ENCODE results near the gene CACNA1F. TPM values are rescaled to one million over a fixed set of nuclear protein-coding genes. Genes with fewer than 3 reads are reported as not detected.

The CACNA1F gene
- total RNA-seq, 1 experiment from 2014 or later: not detected

- BruUV-seq (replicated peaks): no TSS peak
Observed at GRCh38 chrX:49161632-49162031, 71.5 kb downstream of the CACNA1F start.

GRCh38 chrX:49160908-49161307, 72.2 kb downstream of the CACNA1F start:
- H3K36me3 ChIP-seq (ENCODE audit: insufficient read depth, low read length, poor library complexity, severe bottlenecking): no peaks in the 10 kb centered on the region
- no peaks in the 10 kb centered on the region for H3K9me3 ChIP-seq (ENCODE audit: low read depth, low read length, poor library complexity, severe bottlenecking)
- intact Hi-C loops (cut with micrococcal nuclease; ENCODE audit: unreplicated experiment): no loop called here
- no peak overlapping the region for H3K4me3 ChIP-seq (ENCODE audit: low read depth, low read length, poor library complexity, severe bottlenecking)
- H3K27me3 ChIP-seq (replicated peaks; ENCODE audit: insufficient read depth, low read depth, low read length, poor library complexity): no peaks in the 10 kb centered on the region
- CTCF ChIA-PET: no interaction called here
- POLR2A ChIA-PET (ENCODE audit: low non-redundant PET): no interaction called here
- no peak for DNase-seq (ENCODE audit: low spot score)
- no peaks in the 10 kb centered on the region for H3K4me1 ChIP-seq (ENCODE audit: insufficient read depth, low read length, poor library complexity, severe bottlenecking)
- H3K27ac ChIP-seq (ENCODE audit: low read depth, low read length, poor library complexity, severe bottlenecking): no peak overlapping the region
- no TSS peak for BruUV-seq (replicated peaks)
- TF ChIP-seq CTCF (conservative IDR thresholded peaks at IDR 0.05; ENCODE audit: low read depth, low read length) (no peak), EZH2 (IDR thresholded peaks at IDR 0.05; ENCODE audit: borderline replicate concordance, low read depth, low read length, poor library complexity, severe bottlenecking) (no peak)

More at GRCh38 chrX:49161632-49162031, 71.5 kb downstream of the CACNA1F start:
- H3K27ac ChIP-seq (ENCODE audit: low read depth, low read length, poor library complexity, severe bottlenecking): no peak overlapping the region
- intact Hi-C loops (cut with micrococcal nuclease; ENCODE audit: unreplicated experiment): no loop called here
- H3K4me3 ChIP-seq (ENCODE audit: low read depth, low read length, poor library complexity, severe bottlenecking): no peak overlapping the region
- H3K9me3 ChIP-seq (ENCODE audit: low read depth, low read length, poor library complexity, severe bottlenecking): no peaks in the 10 kb centered on the region
- no peak for DNase-seq (ENCODE audit: low spot score)
- no peaks in the 10 kb centered on the region for H3K27me3 ChIP-seq (replicated peaks; ENCODE audit: insufficient read depth, low read depth, low read length, poor library complexity)
- POLR2A ChIA-PET (ENCODE audit: low non-redundant PET): no interaction called here
- TF ChIP-seq CTCF (conservative IDR thresholded peaks at IDR 0.05; ENCODE audit: low read depth, low read length) (no peak), EZH2 (IDR thresholded peaks at IDR 0.05; ENCODE audit: borderline replicate concordance, low read depth, low read length, poor library complexity, severe bottlenecking) (no peak)
- no peaks in the 10 kb centered on the region for H3K36me3 ChIP-seq (ENCODE audit: insufficient read depth, low read length, poor library complexity, severe bottlenecking)
- no peaks in the 10 kb centered on the region for H3K4me1 ChIP-seq (ENCODE audit: insufficient read depth, low read length, poor library complexity, severe bottlenecking)
- CTCF ChIA-PET: no interaction called here

- POLR2A ChIA-PET (ENCODE audit: low non-redundant PET): no interaction called here
- Histone ChIP-seq H3K27ac (ENCODE audit: low read depth, low read length, poor library complexity, severe bottlenecking) (no peak overlapping the region), H3K36me3 (ENCODE audit: insufficient read depth, low read length, poor library complexity, severe bottlenecking) (no peaks in the 10 kb centered on the region), H3K9me3 (ENCODE audit: low read depth, low read length, poor library complexity, severe bottlenecking) (no peaks in the 10 kb centered on the region), H3K4me1 (ENCODE audit: insufficient read depth, low read length, poor library complexity, severe bottlenecking) (no peaks in the 10 kb centered on the region), H3K27me3 (replicated peaks; ENCODE audit: insufficient read depth, low read depth, low read length, poor library complexity) (no peaks in the 10 kb centered on the region), H3K4me3 (ENCODE audit: low read depth, low read length, poor library complexity, severe bottlenecking) (no peak overlapping the region)
- TF ChIP-seq EZH2 (IDR thresholded peaks at IDR 0.05; ENCODE audit: borderline replicate concordance, low read depth, low read length, poor library complexity, severe bottlenecking) (no peak), CTCF (conservative IDR thresholded peaks at IDR 0.05; ENCODE audit: low read depth, low read length) (no peak)
- CTCF ChIA-PET: no interaction called here
- no peak for DNase-seq (ENCODE audit: low spot score)
- intact Hi-C loops (cut with micrococcal nuclease; ENCODE audit: unreplicated experiment): no loop called here
- no TSS peak for BruUV-seq (replicated peaks)
Observed at GRCh38 chrX:49157194-49157593, 75.9 kb downstream of the CACNA1F start.

Data from A673 (cell line).